HL-60 (cell line): ENCODE results near the gene ZNF285.
"Not testable (repeated sequence)": the region's sequence is repeated elsewhere in the genome, so short reads cannot be mapped to it uniquely, and the experiment has no call there.

Experiments
- CTCF ChIP-seq: IDR thresholded peaks from one replicate; pipeline ENCODE4 v1.5.1; 2011; ENCODE audit warnings: low read length, control low read depth, inconsistent platforms; ENCODE audit not compliant: insufficient read depth
- REST ChIP-seq: IDR thresholded peaks from 2 replicates; pipeline ENCODE4 v1.6.1; 2012; ENCODE audit warnings: low read depth; ENCODE audit not compliant: insufficient replicate concordance

GRCh38 chr19:44415553-44415952 lies 14.1 kb upstream of the ZNF285 start:
- TF ChIP-seq CTCF, REST: not testable (repeated sequence)
